Measurements from ENCODE around the gene POP7.

DNA sequence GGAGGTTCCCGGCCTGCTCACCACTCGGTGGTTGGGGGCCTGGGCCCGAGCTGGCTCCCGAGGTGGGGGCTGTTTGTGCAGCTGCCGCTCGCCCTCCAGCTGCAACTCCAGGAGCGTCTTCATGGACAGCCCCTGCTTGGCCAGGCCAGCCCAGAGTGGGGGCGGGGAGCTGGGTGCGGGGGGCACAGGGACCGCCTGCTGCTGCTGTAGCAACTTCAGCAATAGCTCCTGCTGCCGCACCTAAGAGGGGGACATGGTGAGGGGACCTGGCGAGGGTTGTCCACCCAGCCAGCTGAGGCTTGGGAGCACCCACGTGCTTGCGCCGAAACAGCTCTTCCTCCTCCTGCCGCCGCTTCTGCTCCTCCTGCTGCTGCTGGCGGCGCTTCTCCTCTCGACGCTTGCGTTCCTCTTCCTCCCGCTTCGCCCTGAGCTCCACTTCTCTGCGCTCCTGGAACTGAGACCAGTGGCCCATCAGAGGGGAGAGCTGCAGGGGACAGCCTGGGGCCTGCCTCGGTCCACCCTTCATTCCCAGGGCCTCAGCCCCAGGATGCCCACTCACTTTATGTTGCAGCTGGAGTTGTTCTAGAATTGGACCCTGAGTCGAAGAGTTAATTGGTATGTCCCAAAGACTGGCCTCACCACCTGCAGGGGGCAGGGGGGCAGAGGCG lies 22.8 kb upstream of the POP7 start:
- TF ChIP-seq, protein P1, sequence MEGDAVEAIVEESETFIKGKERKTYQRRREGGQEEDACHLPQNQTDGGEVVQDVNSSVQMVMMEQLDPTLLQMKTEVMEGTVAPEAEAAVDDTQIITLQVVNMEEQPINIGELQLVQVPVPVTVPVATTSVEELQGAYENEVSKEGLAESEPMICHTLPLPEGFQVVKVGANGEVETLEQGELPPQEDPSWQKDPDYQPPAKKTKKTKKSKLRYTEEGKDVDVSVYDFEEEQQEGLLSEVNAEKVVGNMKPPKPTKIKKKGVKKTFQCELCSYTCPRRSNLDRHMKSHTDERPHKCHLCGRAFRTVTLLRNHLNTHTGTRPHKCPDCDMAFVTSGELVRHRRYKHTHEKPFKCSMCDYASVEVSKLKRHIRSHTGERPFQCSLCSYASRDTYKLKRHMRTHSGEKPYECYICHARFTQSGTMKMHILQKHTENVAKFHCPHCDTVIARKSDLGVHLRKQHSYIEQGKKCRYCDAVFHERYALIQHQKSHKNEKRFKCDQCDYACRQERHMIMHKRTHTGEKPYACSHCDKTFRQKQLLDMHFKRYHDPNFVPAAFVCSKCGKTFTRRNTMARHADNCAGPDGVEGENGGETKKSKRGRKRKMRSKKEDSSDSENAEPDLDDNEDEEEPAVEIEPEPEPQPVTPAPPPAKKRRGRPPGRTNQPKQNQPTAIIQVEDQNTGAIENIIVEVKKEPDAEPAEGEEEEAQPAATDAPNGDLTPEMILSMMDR (IDR thresholded peaks at IDR 0.05) = no peak
- TF ChIP-seq POLR2A (IDR thresholded peaks at IDR 0.05) = no peak

Data from right lobe of liver (tissue), 4 donors.